GM19455 (cell line): Measurements from ENCODE around the gene C1QTNF1.

Experiments used
- ATAC-seq: cut with Tn5 transposase; IDR thresholded peaks from one replicate; pipeline ENCODE4 v1.9.1; 2021; ENCODE audit not compliant: unreplicated experiment

The C1QTNF1 gene

GRCh38 chr17:79088997-79089328 is 65.0 kb downstream of the C1QTNF1 start:
- ATAC-seq = no peak

- no peak for ATAC-seq
Observed at GRCh38 chr17:79089720-79090442, 65.9 kb downstream of the C1QTNF1 start.

- no peak for ATAC-seq
Observed at GRCh38 chr17:79090443-79091225, 66.7 kb downstream of the C1QTNF1 start.

- ATAC-seq = no peak
Observed at GRCh38 chr17:79091226-79091670, 67.3 kb downstream of the C1QTNF1 start.

GRCh38 chr17:79092567-79092966 is 68.6 kb downstream of the C1QTNF1 start:
- ATAC-seq = no peak

- no peak for ATAC-seq
Observed at GRCh38 chr17:79093270-79093669, 69.3 kb downstream of the C1QTNF1 start.

- ATAC-seq = no peak
Observed at GRCh38 chr17:79094261-79094660, 70.3 kb downstream of the C1QTNF1 start.

GRCh38 chr17:79095345-79096055 is 71.5 kb downstream of the C1QTNF1 start:
- ATAC-seq = no peak

- ATAC-seq = no peak
Observed at GRCh38 chr17:79096477-79096876, 72.5 kb downstream of the C1QTNF1 start.

GRCh38 chr17:79097226-79098055 is 73.5 kb downstream of the C1QTNF1 start:
- no peak for ATAC-seq

GRCh38 chr17:79098282-79098867 is 74.4 kb downstream of the C1QTNF1 start:
- no peak for ATAC-seq
